ENCODE measurements around the gene CKB.

CKB gene

DNA sequence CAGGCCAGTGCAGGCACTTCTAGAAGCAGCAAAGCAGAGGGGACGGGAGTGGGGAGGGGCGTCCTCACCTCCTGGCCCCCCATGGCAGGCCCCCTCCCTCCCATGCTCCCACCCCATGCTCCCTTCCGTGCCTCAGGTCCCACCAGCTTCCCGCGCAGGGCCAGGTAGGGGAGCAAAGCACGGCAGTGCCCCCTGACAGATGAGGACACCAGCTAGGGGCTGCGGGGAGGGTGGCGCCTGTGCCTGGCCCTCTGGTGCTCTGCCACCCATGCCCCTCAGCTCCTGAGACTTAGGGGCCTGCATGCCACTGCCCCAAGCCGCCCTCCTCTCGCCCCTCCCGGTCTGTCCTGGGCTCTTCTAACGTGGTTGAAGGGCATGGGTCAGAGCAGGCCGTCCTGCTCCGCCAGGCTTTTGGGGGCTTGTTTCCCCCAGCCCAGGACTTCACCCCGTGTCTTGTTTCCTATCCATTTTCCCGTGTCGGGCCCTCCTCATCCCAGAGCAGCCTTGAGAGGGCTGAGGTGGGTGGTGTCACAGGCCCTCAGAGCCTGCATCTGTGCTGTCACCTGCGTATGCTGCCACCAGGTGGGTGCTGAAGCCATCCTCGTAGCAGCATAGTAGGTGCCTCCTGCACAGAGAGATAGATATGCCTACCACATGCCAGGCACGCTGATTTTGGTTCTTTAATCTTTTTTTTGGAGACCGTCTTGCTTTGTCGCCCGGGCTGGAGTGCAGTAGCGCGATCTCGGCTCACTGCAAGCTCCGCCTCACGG is 16.6 kb upstream of the CKB start:
- no peak overlapping the region for H3K4me3 ChIP-seq (ENCODE audit: low read length)
- TF ChIP-seq, protein P1, sequence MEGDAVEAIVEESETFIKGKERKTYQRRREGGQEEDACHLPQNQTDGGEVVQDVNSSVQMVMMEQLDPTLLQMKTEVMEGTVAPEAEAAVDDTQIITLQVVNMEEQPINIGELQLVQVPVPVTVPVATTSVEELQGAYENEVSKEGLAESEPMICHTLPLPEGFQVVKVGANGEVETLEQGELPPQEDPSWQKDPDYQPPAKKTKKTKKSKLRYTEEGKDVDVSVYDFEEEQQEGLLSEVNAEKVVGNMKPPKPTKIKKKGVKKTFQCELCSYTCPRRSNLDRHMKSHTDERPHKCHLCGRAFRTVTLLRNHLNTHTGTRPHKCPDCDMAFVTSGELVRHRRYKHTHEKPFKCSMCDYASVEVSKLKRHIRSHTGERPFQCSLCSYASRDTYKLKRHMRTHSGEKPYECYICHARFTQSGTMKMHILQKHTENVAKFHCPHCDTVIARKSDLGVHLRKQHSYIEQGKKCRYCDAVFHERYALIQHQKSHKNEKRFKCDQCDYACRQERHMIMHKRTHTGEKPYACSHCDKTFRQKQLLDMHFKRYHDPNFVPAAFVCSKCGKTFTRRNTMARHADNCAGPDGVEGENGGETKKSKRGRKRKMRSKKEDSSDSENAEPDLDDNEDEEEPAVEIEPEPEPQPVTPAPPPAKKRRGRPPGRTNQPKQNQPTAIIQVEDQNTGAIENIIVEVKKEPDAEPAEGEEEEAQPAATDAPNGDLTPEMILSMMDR (conservative IDR thresholded peaks at IDR 0.05; ENCODE audit: low read depth, low read length): no peak
- no peak for DNase-seq (ENCODE audit: low read depth)

DNA sequence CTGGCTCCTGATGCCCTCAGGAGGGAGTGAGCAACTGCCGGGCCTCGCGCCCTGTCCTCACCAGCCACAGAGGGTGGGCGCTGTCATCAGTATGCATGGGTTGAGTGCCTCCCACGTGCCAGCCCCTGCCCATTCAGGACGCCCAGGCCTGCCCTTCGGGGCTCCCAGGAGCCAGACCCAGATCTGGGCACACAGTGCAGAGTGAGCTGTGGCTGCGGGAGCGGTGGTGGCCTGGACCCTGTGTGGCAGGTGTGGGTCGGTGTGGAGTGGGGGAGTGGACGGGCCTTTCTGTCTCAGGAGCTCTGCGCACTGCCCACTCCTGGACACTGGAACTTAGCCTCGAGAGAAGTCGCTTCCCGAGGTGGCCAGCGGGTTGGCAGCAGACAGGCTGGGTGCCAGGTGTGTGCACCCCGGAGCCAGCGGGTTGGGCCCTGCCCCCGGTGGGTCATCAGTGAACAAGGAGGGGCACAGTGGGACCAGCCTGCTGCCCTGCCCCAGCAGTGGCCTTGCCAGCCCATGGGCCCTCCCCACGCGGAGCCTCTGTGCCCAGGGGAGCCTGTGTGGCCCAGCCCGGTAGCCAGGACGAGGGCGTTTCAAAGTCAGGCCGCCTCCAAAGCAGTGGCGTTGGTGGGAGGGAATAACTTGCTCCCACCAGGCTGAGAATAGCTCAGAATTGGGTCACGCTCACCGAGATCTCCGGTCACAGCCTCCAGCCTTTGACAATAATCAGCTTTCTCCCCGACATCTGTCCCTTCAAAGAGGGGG is 15.8 kb upstream of the CKB start:
- H3K4me3 ChIP-seq (ENCODE audit: low read length): no peak overlapping the region
- TF ChIP-seq, protein P1 (conservative IDR thresholded peaks at IDR 0.05; ENCODE audit: low read depth, low read length): no peak
- no peak for DNase-seq (ENCODE audit: low read depth)

DNA sequence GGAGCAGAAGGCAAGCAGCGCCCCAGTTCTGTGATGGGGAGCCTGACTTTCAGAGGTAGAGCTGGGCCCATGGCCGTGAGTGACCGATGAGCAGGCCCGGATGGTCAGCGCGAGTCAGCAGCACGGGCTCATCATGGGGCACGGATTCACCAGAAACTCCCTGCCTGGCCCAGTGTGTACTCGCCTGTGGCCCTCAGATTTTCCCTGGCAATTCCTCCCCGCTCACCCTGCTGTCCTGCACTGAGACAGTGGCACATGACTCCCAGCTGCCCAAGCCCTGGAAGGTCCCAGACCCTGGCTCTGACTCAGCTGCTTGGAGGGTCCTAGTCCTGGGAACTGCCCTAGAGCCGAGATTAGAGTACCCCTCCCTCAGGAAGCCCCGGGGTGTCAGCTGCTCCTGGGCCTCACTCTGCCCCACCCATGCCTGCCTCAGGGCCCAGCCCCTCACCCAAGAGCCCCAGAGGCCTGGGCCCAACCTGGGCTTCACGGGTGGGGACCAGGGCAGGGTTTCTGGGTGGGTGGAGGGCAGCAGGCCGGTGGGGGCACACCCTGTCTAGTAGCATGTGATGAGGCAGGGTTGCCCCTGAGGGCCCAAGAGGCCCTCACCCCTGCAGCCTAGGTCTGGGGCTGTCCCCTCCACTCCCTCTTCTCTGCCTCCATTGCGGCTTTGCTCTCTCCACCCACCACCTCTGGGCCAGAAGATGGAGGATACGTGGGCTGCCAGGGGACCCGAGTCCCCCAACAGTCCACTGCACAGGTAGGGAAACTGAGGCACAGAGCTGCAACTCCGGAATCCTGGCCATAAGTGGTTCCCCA is 14.8 kb upstream of the CKB start:
- H3K4me3 ChIP-seq (ENCODE audit: low read length): no peak overlapping the region

DNA sequence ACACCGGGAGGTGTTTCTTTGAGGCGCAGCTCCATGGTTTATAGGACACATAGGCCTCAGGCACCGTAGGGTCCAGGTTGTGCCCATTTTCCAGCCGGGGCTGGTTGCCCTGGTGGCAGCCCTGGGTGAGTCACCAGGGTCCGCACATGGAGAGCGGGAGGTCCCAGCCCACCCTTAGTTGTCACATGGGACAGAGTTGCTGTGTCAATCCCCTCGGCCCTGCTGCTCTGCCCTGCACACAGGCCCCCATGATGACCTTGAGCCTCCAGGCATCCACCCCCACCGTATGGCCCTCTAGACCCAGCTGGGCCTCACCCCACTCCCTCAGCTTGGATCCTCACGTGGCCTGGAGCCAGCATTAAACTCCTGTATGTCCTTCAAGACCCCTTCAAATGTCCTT is 14.1 kb upstream of the CKB start:
- DNase-seq (ENCODE audit: low read depth): no peak
- H3K4me3 ChIP-seq (ENCODE audit: low read length): no peak overlapping the region
- TF ChIP-seq, protein P1 (conservative IDR thresholded peaks at IDR 0.05; ENCODE audit: low read depth, low read length): no peak

More for the DNA sequence above, 14.8 kb upstream of the CKB start:
- DNase-seq (ENCODE audit: low read depth): no peak
- TF ChIP-seq, protein P1 (conservative IDR thresholded peaks at IDR 0.05; ENCODE audit: low read depth, low read length): no peak

DNA sequence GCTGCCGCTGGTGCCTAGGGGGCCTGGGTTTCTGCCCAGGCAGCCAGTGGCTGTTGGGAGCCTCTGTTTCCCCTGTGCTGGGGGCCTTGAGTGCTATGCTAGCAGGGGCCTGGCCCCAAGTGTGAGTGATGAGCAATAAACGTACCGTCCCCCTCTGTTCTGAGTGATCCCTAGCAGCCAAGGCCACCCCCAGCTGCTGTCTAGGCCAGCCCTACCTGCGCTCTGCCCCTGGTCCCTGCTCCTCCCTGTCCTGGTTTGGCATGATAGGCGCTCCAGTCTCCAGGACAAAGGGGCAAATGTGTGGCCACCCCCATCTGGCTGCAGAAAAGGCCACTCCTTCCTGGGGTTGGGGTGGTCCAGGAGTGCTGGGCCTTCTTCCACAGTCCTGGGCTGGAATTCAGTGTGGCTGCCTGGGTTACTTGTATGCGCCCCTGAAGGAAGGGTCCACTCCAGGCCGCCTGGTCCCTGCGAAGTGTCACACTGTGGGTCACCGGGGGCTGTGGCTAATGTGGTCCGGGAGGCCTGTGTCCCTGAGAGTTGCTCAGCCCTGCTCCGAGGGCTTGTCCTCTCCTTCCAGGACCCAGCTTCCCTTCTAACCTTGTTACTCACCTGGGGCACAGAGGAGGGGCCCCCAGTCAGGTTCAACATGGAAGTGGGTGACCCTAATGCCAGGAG is 13.4 kb upstream of the CKB start:
- no peak overlapping the region for H3K4me3 ChIP-seq (ENCODE audit: low read length)
- DNase-seq (ENCODE audit: low read depth): no peak
- TF ChIP-seq, protein P1 (conservative IDR thresholded peaks at IDR 0.05; ENCODE audit: low read depth, low read length): no peak

DNA sequence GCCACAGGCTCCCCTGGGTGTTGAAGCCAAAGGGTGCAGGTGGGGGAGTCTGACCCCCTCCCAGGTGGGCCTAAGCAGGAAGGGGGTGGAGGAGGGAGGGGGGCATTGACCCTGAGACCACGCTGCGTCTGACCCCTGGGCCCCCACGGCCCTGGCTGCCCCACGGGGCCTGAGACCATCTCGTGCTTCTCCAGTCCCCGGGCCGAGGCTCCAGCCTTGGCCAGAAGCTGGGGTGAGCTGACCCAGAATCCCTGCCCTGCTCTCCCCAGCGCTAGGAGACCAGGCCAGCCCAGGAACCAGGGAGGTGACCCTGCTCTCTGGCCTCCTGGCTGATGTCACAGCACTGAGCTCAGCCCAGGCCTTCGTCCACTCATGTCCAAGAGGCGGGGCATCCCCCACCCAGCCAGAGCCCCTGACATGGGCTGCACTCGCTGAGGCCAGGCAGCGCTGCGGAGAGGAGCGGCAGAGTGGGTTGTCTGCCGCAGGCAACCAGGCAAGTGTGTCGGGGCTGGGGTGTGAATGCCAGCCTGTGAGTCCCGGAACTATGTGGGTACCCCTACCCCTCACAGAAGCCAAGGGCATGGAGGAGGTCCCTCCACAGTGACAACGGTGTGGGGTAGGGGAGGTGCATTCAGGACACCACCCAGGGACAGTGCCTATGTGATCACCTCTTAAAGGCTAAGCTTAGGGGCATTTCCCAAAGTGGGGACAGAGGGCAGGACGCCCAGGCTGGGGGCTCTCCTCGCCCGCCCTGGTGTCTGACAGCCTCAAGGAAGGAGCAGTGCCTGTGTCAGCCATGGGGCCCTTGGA is 12.7 kb upstream of the CKB start:
- no peak for DNase-seq (ENCODE audit: low read depth)
- H3K4me3 ChIP-seq (ENCODE audit: low read length): no peak overlapping the region
- TF ChIP-seq, protein P1 (conservative IDR thresholded peaks at IDR 0.05; ENCODE audit: low read depth, low read length): no peak
